SK-N-SH treated with all-trans-retinoic acid at 6 μM for 48 hours (cell line): ENCODE measurements around the gene ARHGAP26.

Experiments
- ATAC-seq: fragments of 200-7000 bp; cut with Tn5 transposase; 3 replicates; pipeline ENCODE4 v1.9.1; 2020; ENCODE audit warnings: mild to moderate bottlenecking, moderate library complexity
- ARNTL ChIP-seq: fragments of 450-650 bp; formaldehyde crosslinking; IDR thresholded peaks from 2 replicates; pipeline ENCODE4 v1.5.0; 2020; ENCODE audit warnings: low read depth, mild to moderate bottlenecking, moderate library complexity, borderline replicate concordance
- BACH2 ChIP-seq: fragments of 250-450 bp; sonication (Bioruptor Pico); IDR thresholded peaks from 2 replicates; pipeline ENCODE4 v1.9.0; 2021; ENCODE audit warnings: mild to moderate bottlenecking, borderline replicate concordance
- CSDC2 ChIP-seq: fragments of 250-450 bp; sonication (Bioruptor Pico); IDR thresholded peaks from 2 replicates; pipeline ENCODE4 v1.5.0; 2020; ENCODE audit warnings: mild to moderate bottlenecking, moderate library complexity
- GLIS3 ChIP-seq: fragments of 250-450 bp; sonication (Bioruptor Pico); IDR thresholded peaks from 2 replicates; pipeline ENCODE4 v1.5.0; 2020; ENCODE audit warnings: mild to moderate bottlenecking, moderate library complexity
- ISL1 ChIP-seq: fragments of 250-450 bp; sonication (Bioruptor Pico); IDR thresholded peaks from 2 replicates; pipeline ENCODE4 v2.1.2; 2022; ENCODE audit warnings: mild to moderate bottlenecking, moderate library complexity
- OSR1 ChIP-seq: fragments of 250-450 bp; sonication (Bioruptor Pico); IDR thresholded peaks from 2 replicates; pipeline ENCODE4 v1.8.0; 2022; ENCODE audit warnings: moderate library complexity, mild to moderate bottlenecking, inconsistent platforms
- PPARA ChIP-seq: fragments of 250-450 bp; sonication (Bioruptor Pico); IDR thresholded peaks from 2 replicates; pipeline ENCODE4 v1.5.0; 2020; ENCODE audit warnings: mild to moderate bottlenecking, borderline replicate concordance
- RARB ChIP-seq: fragments of 250-450 bp; sonication (Bioruptor Pico); IDR thresholded peaks from 2 replicates; pipeline ENCODE4 v1.8.0; 2021; ENCODE audit warnings: mild to moderate bottlenecking, moderate library complexity
- SNAI2 ChIP-seq: fragments of 250-450 bp; sonication (Bioruptor Pico); IDR thresholded peaks from 2 replicates; pipeline ENCODE4 v1.5.0; 2020; ENCODE audit warnings: mild to moderate bottlenecking, moderate library complexity
- TCF4 ChIP-seq: fragments of 250-450 bp; sonication (Bioruptor Pico); IDR thresholded peaks from 2 replicates; pipeline ENCODE4 v1.8.0; 2021; ENCODE audit warnings: mild to moderate bottlenecking, moderate library complexity, borderline replicate concordance
- ZFP3 ChIP-seq: fragments of 250-450 bp; sonication (Bioruptor Pico); IDR thresholded peaks from 2 replicates; pipeline ENCODE4 v1.5.0; 2020; ENCODE audit warnings: mild to moderate bottlenecking, moderate library complexity
- ZFP30 ChIP-seq: fragments of 450-650 bp; formaldehyde crosslinking; IDR thresholded peaks from 2 replicates; pipeline ENCODE4 v1.5.0; 2022; ENCODE audit warnings: mild to moderate bottlenecking, moderate library complexity
- ZNF565 ChIP-seq: fragments of 450-650 bp; formaldehyde crosslinking; conservative IDR thresholded peaks from 2 replicates; pipeline ENCODE4 v1.5.0; 2020; ENCODE audit warnings: low read depth, mild to moderate bottlenecking, moderate library complexity
- ZNF70 ChIP-seq: fragments of 450-650 bp; formaldehyde crosslinking; IDR thresholded peaks from 2 replicates; pipeline ENCODE4 v1.5.0; 2020; ENCODE audit warnings: mild to moderate bottlenecking, moderate library complexity
- TF ChIP-seq, protein P1 (sequence below): fragments of 250-450 bp; sonication (Bioruptor Pico); IDR thresholded peaks from 2 replicates; pipeline ENCODE4 v1.5.0; 2020; ENCODE audit warnings: mild to moderate bottlenecking, moderate library complexity
- TF ChIP-seq, protein P2 (sequence below): fragments of 250-450 bp; sonication (Bioruptor Pico); IDR thresholded peaks from 2 replicates; pipeline ENCODE4 v1.8.0; 2020; ENCODE audit warnings: mild to moderate bottlenecking, moderate library complexity, borderline replicate concordance
- TF ChIP-seq, protein P3 (sequence below): fragments of 250-450 bp; sonication (Bioruptor Pico); IDR thresholded peaks from 2 replicates; pipeline ENCODE4 v1.5.1; 2021; ENCODE audit warnings: mild to moderate bottlenecking, moderate library complexity

ARHGAP26 gene

DNA sequence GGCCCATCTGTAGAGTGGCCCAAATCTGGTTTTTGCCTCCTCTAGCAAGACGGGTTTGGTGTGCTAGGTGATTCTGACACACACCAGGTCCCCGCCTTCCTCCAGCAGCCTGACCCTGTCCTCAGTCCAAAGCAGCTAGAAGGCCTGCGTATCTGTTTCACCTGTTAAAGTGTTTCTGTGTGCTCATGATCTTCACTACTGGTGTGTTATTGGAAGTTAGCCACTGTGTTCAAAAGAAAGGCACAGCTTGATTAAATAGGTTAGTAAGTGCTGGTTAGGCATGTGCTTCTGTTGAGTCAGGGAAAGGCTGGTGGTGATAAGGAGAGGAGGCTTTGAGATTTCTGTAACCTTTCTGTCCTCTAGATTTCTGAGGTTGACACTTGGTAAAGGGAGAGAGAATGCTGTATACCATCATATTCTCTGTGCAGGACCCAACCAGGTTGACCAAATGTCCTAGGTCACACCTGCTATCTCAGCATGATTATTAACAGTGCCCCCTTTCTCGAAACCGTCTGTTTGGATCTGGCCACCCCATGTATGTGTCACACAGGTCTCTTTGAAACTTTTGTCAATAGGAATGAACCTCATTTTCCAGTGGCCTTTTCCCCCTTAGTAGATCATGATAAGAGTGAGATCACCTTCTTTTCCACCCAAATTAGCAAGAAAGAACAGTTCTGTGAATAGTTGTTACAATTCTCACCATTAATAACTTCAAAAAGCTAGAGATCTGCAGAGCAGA is 58.8 kb downstream of the ARHGAP26 start:
- no peak for ATAC-seq
- TF ChIP-seq PPARA (CRISPR knock-in tag) (no peak), RARB (CRISPR knock-in tag) (no peak), SNAI2 (no peak), ARNTL (no peak)

DNA sequence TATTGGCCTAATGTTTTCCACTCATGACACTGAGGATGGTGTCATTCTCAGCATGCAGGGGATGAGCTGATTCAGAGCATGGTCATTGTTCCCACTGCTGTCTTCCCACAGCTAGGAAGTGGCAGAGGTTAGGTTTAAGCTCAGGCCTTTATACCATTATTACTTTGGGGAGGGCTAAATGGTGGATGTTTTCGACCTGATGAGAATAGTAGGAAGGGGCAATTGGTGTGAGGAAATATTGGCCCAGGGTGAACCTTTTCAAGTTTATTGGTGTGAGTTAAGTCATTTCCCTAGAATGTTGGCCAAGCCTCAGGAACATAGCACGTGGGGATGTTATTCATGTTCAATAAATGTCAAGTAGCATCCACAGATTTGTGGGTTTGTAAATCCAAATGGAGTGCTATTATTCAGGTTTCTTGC is 59.6 kb downstream of the ARHGAP26 start:
- ATAC-seq = no peak
- TF ChIP-seq BACH2 (CRISPR knock-in tag) (no peak), ZFP30 (no peak), ISL1 (CRISPR knock-in tag) (0 out of 2 replicates have a peak, but pooled peaks have one; percentile 25)

DNA sequence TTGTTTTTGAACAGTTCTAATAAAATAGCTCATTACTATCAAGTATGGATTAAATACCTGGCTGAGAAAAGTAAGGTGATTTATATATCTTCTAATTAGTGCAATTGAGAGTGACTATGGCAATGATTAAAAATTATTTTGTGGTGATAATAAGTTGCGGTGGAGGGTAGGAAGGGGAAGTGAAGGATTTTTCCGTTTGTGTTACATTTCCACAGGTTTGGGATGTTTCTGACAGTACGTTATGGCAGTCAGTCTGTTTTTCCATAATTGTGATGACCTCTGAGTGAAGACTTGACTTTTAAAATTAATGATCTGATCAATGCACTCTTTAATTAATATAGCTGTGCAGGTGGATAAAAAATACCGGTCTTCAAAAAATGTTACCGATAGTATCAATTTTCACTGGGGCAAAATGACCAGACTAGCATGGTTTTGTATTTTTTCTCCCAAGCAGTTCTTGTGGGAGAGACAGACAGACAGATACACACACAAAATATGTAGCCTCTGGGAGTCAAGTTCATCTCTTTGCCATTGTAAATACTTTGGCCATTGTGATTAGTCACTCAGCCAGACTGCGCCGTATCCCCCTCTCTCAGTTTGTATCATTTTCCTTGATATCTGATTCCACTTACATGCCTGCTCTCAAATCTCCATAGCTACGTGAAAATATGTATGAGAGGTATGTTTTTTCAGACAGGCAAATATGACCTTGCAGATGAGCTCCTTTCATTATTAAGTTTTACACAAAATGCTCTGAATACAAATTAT is 60.2 kb downstream of the ARHGAP26 start:
- TF ChIP-seq ISL1 (CRISPR knock-in tag) (peak; percentile 36), ZNF70 (CRISPR knock-in tag) (no peak)
- ATAC-seq = peak; percentile 80

DNA sequence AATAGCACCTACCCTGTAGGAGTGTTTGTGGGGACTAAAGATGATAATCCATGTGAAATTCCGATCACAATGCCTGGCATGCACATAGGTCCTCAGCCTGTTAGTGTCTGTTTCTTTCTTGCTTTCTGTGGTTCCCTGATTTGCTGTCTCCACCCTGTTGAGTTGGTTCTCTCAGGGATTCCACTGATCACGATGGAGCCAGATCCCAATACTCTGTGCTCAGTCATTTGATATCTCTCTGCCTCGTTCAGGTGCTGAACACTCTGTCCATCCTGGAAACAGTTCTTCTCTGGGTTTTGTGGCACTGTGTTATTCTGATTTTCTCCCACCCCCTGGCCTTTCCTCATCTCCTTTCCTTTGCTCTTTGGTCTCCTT is 60.8 kb downstream of the ARHGAP26 start:
- TF ChIP-seq ISL1 (CRISPR knock-in tag) (peak; percentile 2; the same call in 1 of the 2 replicates), ZNF565 (CRISPR knock-in tag) (no peak)
- ATAC-seq = peak; percentile 55

DNA sequence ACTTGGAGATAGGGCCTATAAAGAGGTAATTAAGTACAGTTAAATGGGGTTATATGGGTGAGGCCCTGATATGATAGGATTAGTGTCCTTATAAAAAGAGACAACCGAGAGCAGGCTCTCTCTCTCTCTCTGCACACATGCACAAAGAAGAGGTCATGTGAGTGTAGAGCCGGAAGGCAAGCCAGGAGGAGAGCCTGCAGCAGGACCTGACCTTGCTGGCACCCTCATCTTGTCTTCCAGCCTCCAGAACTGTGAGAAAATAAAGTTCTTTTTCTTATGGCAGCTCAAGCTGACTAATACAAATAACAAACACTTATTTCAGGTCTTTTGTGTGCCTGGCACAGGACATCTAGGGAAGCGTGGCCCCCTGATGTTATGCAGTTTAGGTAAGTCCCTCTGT is 62.1 kb downstream of the ARHGAP26 start:
- TF ChIP-seq, protein P1, sequence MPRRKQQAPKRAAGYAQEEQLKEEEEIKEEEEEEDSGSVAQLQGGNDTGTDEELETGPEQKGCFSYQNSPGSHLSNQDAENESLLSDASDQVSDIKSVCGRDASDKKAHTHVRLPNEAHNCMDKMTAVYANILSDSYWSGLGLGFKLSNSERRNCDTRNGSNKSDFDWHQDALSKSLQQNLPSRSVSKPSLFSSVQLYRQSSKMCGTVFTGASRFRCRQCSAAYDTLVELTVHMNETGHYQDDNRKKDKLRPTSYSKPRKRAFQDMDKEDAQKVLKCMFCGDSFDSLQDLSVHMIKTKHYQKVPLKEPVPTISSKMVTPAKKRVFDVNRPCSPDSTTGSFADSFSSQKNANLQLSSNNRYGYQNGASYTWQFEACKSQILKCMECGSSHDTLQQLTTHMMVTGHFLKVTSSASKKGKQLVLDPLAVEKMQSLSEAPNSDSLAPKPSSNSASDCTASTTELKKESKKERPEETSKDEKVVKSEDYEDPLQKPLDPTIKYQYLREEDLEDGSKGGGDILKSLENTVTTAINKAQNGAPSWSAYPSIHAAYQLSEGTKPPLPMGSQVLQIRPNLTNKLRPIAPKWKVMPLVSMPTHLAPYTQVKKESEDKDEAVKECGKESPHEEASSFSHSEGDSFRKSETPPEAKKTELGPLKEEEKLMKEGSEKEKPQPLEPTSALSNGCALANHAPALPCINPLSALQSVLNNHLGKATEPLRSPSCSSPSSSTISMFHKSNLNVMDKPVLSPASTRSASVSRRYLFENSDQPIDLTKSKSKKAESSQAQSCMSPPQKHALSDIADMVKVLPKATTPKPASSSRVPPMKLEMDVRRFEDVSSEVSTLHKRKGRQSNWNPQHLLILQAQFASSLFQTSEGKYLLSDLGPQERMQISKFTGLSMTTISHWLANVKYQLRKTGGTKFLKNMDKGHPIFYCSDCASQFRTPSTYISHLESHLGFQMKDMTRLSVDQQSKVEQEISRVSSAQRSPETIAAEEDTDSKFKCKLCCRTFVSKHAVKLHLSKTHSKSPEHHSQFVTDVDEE (CRISPR knock-in tag) = no peak
- TF ChIP-seq ZFP3 (CRISPR knock-in tag) = no peak
- TF ChIP-seq GLIS3 (CRISPR knock-in tag) = no peak
- TF ChIP-seq, protein P2, sequence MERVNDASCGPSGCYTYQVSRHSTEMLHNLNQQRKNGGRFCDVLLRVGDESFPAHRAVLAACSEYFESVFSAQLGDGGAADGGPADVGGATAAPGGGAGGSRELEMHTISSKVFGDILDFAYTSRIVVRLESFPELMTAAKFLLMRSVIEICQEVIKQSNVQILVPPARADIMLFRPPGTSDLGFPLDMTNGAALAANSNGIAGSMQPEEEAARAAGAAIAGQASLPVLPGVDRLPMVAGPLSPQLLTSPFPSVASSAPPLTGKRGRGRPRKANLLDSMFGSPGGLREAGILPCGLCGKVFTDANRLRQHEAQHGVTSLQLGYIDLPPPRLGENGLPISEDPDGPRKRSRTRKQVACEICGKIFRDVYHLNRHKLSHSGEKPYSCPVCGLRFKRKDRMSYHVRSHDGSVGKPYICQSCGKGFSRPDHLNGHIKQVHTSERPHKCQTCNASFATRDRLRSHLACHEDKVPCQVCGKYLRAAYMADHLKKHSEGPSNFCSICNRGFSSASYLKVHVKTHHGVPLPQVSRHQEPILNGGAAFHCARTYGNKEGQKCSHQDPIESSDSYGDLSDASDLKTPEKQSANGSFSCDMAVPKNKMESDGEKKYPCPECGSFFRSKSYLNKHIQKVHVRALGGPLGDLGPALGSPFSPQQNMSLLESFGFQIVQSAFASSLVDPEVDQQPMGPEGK (CRISPR knock-in tag) = no peak
- TF ChIP-seq ZNF565 (CRISPR knock-in tag) = no peak
- TF ChIP-seq TCF4 (CRISPR knock-in tag) = no peak
- no peak for TF ChIP-seq ISL1 (CRISPR knock-in tag)
- TF ChIP-seq CSDC2 (CRISPR knock-in tag) = no peak
- TF ChIP-seq, protein P3, sequence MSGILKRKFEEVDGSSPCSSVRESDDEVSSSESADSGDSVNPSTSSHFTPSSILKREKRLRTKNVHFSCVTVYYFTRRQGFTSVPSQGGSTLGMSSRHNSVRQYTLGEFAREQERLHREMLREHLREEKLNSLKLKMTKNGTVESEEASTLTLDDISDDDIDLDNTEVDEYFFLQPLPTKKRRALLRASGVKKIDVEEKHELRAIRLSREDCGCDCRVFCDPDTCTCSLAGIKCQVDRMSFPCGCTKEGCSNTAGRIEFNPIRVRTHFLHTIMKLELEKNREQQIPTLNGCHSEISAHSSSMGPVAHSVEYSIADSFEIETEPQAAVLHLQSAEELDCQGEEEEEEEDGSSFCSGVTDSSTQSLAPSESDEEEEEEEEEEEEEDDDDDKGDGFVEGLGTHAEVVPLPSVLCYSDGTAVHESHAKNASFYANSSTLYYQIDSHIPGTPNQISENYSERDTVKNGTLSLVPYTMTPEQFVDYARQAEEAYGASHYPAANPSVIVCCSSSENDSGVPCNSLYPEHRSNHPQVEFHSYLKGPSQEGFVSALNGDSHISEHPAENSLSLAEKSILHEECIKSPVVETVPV (CRISPR knock-in tag) = no peak
- no peak for TF ChIP-seq OSR1 (CRISPR knock-in tag)
- no peak for ATAC-seq
